B cell (primary cell): ENCODE measurements around the gene MYL6.

ENCODE experiments used
- EZH2 ChIP-seq: IDR thresholded peaks from 2 replicates; pipeline ENCODE4 v1.6.1; 2012; ENCODE audit warnings: borderline replicate concordance, low read depth, mild to moderate bottlenecking, moderate library complexity, low read length; ENCODE audit not compliant: insufficient read depth, poor library complexity, severe bottlenecking
- TF ChIP-seq, protein P1 (sequence below): fragments of 200-600 bp; IDR thresholded peaks from one replicate; pipeline ENCODE4 v1.8.0; 2022; ENCODE audit warnings: antibody characterized with exemption, mild to moderate bottlenecking

DNA sequence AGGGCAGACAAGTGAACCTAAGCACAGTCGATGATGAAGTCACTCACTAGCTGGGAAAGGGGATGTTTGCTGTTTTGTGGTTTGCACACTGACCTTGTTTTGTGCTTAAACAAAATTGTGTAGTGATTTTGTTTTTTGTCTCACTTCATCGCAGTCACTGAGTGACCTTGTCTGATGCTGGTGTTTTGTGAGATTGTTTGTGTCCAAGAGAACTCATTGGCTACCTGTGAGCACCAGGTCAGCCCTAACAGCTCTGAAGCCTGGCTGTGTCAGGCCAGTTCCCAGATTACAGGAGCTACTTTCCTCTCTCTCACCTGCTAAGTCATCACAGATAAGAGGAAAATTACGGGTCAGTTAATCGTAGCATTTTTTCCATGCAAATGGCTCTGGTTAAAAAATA lies 34.0 kb upstream of the MYL6 start:
- TF ChIP-seq, protein P1, sequence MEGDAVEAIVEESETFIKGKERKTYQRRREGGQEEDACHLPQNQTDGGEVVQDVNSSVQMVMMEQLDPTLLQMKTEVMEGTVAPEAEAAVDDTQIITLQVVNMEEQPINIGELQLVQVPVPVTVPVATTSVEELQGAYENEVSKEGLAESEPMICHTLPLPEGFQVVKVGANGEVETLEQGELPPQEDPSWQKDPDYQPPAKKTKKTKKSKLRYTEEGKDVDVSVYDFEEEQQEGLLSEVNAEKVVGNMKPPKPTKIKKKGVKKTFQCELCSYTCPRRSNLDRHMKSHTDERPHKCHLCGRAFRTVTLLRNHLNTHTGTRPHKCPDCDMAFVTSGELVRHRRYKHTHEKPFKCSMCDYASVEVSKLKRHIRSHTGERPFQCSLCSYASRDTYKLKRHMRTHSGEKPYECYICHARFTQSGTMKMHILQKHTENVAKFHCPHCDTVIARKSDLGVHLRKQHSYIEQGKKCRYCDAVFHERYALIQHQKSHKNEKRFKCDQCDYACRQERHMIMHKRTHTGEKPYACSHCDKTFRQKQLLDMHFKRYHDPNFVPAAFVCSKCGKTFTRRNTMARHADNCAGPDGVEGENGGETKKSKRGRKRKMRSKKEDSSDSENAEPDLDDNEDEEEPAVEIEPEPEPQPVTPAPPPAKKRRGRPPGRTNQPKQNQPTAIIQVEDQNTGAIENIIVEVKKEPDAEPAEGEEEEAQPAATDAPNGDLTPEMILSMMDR, result no peak
- no peak for TF ChIP-seq EZH2
